Transverse colon (tissue), 4 donors: ENCODE results near the gene PYGM.

Experiments
- EP300 ChIP-seq: sonication (generic); formaldehyde crosslinking; IDR thresholded peaks from one replicate; pipeline ENCODE4 v1.6.1; 2017; ENCODE audit warnings: antibody characterized with exemption, low read depth
- POLR2A ChIP-seq: fragments of 450-650 bp; IDR thresholded peaks from one replicate; pipeline ENCODE4 v1.6.1; 2016; ENCODE audit warnings: antibody characterized with exemption, mild to moderate bottlenecking, moderate library complexity
- POLR2AphosphoS5 ChIP-seq, 3 donors: sonication (generic); formaldehyde crosslinking; IDR thresholded peaks; one replicate each; pipeline ENCODE4 v1.6.1; 2016; ENCODE audit warnings: antibody characterized with exemption in 3 of 3
- TF ChIP-seq, protein P1 (sequence below), 5 experiments: fragments of 200-600 bp in 3 of 5; fragments of 450-650 bp in 2 of 5; sonication (generic) in 3 of 5; IDR thresholded peaks; 1 replicate in 2 of 5; 2 replicates in 3 of 5; pipeline ENCODE4 v1.5.1; 2016 to 2017; ENCODE audit warnings: antibody characterized with exemption in 5 of 5, inconsistent platforms in 3 of 5, mild to moderate bottlenecking in 2 of 5, moderate library complexity in 1 of 5

- no peak for TF ChIP-seq POLR2A
- TF ChIP-seq, protein P1, sequence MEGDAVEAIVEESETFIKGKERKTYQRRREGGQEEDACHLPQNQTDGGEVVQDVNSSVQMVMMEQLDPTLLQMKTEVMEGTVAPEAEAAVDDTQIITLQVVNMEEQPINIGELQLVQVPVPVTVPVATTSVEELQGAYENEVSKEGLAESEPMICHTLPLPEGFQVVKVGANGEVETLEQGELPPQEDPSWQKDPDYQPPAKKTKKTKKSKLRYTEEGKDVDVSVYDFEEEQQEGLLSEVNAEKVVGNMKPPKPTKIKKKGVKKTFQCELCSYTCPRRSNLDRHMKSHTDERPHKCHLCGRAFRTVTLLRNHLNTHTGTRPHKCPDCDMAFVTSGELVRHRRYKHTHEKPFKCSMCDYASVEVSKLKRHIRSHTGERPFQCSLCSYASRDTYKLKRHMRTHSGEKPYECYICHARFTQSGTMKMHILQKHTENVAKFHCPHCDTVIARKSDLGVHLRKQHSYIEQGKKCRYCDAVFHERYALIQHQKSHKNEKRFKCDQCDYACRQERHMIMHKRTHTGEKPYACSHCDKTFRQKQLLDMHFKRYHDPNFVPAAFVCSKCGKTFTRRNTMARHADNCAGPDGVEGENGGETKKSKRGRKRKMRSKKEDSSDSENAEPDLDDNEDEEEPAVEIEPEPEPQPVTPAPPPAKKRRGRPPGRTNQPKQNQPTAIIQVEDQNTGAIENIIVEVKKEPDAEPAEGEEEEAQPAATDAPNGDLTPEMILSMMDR (IDR thresholded peaks at IDR 0.05), result no peak
- no peak for TF ChIP-seq POLR2AphosphoS5 (IDR thresholded peaks at IDR 0.05)
- no peak for TF ChIP-seq EP300
Observed at GRCh38 chr11:64796757-64797541, 37.2 kb upstream of the PYGM start.
